ENCODE results near the gene LITAFD.
"Not testable (repeated sequence)": the region's sequence is repeated elsewhere in the genome, so short reads cannot be mapped to it uniquely, and the experiment has no call there.

LITAFD gene

GRCh38 chr16:8894736-8895334 is 12.7 kb downstream of the LITAFD start:
- no peak for DNase-seq

DNA sequence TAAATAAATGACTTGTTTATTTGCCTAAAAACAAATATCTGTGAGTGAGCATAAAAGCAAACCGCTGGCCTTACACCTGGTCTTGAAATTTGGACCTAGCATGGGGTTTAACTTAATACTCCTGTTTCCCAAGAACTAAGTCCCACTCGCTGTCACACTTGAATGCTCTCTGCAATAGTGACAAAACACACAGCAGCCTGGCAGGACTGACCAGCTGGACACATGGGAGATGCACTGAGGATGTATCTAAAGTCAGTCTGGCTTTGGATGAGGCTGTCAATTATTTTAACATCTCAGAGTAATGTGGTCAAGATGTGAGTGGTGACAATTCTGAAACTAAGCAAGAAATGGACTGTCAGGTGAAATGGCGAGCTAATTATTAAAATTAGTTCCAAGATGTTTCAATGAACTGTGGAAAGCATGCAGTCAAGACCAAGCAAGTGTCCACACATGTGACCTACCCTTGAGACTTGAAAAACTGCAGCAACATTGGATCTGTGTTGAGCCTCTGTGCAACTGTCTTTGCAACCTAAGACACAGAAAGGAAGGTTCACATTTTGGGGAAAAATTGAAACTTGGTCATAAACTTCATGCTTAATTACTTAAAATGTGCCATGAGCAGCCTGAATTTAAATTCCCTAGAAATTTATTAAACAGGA is 16.6 kb downstream of the LITAFD start:
- DNase-seq = no peak

GRCh38 chr16:8899709-8900317 is 17.7 kb downstream of the LITAFD start:
- DNase-seq = no peak

DNA sequence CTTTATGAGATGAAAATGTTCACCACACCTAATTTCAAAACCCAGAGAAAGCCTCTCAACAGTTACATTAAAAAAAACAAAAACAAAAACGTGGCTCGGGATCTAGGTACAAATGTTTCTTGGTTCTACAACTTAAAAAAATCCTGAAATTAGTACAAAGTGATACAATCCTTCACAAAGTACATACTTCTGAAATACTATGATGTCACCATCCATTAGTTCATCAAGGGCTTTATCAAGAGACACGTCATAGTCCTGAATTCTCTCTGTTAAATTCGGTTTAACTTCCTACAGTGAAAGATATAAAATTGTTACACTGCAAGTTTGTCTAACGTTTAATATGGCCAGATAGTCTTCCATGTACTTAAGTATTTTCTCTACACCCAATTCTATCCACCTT is 18.2 kb downstream of the LITAFD start:
- no peak for DNase-seq

DNA sequence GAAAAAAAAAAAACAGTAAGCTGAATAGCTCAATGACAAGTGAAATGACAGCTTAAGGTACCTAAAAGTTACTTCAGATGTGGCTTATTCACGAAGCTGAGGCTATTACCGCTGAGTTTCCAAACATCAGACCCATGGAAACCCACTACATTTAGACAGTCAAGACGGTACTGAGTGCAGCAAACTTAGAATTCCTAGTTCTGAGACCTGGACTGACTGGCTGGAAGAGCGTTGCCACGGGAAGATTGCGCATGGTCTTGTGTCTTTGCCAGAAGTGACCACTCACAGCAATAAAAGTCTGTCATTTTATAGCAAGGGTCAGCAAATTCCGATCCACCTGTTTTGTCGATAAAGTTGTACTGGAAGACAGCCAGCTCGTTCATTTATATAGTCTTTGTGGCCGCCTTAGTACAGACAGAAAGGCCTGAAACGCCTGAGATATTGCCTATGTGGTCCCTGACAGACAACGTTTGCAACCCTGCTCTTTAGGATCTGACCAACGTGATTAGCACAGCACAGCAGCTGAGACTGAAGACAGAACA is 19.2 kb downstream of the LITAFD start:
- no peak for DNase-seq

GRCh38 chr16:8903004-8903403 is 20.9 kb downstream of the LITAFD start:
- no peak for DNase-seq

DNA sequence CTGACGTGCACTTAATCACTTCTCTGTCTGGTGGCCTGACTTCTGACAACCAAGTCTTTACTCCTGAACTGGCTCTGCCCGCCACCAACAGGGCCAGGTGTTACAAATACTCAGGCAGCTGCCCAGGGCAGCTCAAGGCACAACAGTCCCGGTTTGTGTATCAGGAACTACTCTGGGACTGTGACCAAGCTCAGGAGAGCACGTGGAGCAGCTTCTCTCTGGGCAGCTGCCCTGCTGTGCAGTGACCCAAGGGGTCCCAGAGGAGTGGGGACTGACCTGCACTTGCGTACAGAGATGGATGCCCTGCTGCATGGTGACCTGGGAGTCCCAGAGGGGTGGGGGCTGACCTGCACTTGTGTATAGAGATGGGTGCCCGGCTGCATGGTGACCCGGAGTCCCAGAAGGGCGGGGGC is 21.9 kb downstream of the LITAFD start:
- DNase-seq = no peak

DNA sequence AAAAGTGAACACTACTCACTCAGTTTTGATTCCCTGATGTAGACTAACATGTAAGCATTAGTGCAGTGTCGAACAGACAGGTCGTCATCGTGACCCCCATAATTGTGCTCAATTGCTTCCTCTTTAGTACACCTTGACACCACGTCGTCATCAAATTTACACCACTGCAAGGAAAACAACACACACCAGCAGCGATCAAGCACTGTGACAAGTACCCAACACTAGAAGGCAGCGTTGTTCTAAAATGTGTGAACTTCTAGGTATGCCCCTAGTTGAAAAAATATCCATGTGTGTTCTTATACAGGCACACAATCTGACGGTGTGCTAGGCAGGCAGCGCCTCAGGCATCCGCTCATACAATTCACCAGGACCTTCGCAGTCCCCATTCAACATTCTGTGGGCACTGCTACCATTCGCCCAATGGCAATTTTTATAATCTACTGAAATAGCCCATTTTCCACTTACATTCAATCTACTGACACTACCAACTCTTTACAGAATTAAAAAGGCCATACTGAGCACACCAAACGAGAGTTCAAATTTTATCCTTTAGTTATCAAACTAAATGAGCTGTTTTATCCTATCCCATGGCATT is 23.1 kb downstream of the LITAFD start:
- DNase-seq = no peak

- DNase-seq = no peak
Observed at GRCh38 chr16:8905795-8906591, 23.8 kb downstream of the LITAFD start.

DNA sequence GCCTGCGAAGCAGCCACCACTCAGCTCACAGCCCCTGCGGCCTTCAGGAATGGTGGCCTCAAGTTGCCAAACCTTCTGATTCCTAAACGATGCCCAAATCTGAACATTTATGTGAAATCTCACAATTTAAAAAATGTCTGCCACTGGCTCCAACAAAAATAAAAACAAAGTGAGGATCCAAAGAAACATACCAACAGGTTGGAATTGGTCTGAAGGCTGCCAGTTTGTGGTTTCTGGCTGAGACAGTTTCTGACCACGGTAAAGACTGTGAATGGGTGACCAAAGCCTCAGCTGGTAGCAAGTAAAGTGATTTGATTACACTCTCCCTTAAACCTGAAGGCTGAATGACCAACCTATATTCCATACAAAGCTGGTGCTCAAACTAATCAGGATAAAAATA is 24.9 kb downstream of the LITAFD start:
- no peak for DNase-seq

- no peak for DNase-seq
Observed at GRCh38 chr16:8908810-8909468, 26.8 kb downstream of the LITAFD start.

DNA sequence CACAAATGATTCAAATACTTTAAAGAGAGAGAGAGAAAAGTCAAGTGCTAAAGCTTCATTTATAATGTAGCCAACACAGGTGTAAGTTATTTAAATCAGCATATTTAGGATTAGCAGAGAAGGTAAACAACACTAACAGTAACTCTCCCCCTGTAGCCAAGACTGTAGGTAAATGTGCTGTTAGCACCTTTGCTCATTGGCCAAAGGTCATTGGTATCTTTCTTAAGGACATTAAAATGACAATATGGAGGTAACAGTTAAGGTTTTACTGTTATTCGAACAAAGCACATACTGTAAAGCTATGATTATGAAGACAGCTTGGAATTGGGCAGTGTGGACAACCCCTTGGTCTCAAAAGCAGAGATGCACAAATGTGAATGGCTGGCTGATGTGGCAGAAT is 28.7 kb downstream of the LITAFD start:
- DNase-seq = no peak

GRCh38 chr16:8912793-8913192 is 30.6 kb downstream of the LITAFD start:
- no peak for DNase-seq

DNA sequence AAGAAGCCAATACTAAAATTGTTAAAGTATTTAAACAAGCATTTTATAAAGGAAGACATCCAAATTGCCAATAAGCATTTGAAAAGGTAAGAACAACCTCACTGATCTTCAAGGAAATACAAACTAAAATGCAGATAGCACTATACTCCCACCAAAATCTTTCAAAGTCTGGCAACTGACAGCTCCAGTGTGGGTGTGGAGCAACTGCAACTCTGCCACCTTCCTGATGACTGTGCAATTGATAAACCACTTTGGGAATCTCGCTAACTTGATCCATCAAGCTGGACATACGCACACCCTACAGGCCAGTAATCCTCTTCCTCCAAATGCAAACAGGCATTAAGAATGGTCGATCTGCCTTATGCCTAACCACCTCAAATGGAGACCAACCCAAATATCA is 31.9 kb downstream of the LITAFD start:
- no peak for DNase-seq

GRCh38 chr16:8915722-8916301 is 33.7 kb downstream of the LITAFD start:
- no peak for DNase-seq

GRCh38 chr16:8916541-8917225 is 34.5 kb downstream of the LITAFD start:
- DNase-seq = no peak

DNA sequence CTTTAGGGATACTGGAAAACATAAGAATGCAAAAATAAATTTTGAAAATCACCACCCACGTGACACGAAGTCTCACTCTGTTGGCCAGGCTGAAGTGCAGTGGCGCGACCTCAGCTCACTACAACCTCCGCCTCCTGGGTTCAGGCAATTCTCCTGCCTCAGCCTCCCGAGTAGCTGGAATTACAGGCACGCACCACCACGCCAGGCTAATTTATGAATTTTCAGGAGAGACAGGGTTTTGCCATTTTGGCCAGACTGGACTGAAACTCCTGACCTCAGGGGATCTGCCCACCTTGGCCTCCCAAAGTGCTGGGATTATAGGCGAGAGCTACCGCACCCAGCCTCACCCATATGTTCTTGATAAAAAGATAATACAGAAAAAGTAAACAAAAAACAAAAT is 35.2 kb downstream of the LITAFD start:
- DNase-seq = not testable (repeated sequence)

GRCh38 chr16:8919089-8919933 is 37.2 kb downstream of the LITAFD start:
- DNase-seq = no peak

- no peak for DNase-seq
Observed at GRCh38 chr16:8919934-8920462, 37.8 kb downstream of the LITAFD start.
